Measurements from ENCODE around the gene RAD51B. TPM values are rescaled to one million over a fixed set of nuclear protein-coding genes. Genes with fewer than 3 reads are reported as not detected.

Gene RAD51B
- total and polyA plus RNA-seq, 2 donors (not counting 1 experiment from before 2014, with no cell fraction given): 4.6 to 16.3 TPM

- no peak for DNase-seq (ENCODE audit: low read depth in 2 of 2)
- Histone ChIP-seq H3K4me2 (ENCODE audit: extremely low read depth, insufficient read depth, low read length) (no peak overlapping the region), H3K4me1 (ENCODE audit: control insufficient read depth, extremely low read depth, insufficient read depth, low read length) (peaks cover 15% of the 10 kb centered on the region), H2AFZ (ENCODE audit: low read length) (no peak overlapping the region), H3K4me3 (replicated peaks in 1 of 4; ENCODE audit: control extremely low read depth in 1 of 4, insufficient read depth in 1 of 4, low read depth in 3 of 4, low read length in 4 of 4) (no peak overlapping the region), H3K79me2 (ENCODE audit: control insufficient read depth, insufficient read depth, low read length) (no peaks in the 10 kb centered on the region), H3K27ac (ENCODE audit: insufficient read depth, low read length) (no peak overlapping the region), H3K9me3 (ENCODE audit: control insufficient read depth, insufficient read depth, low read depth, low read length) (no peaks in the 10 kb centered on the region), H4K20me1 (ENCODE audit: control insufficient read depth, extremely low read depth, insufficient read depth, low read length) (no peaks in the 10 kb centered on the region), H3K36me3 (ENCODE audit: control insufficient read depth, insufficient read depth, low read length) (no peaks in the 10 kb centered on the region), H3K9ac (ENCODE audit: insufficient read depth, low read length) (no peak overlapping the region), H3K27me3 (ENCODE audit: control insufficient read depth, insufficient read depth, low read length) (no peaks in the 10 kb centered on the region)
- TF ChIP-seq CTCF (conservative IDR thresholded peaks at IDR 0.05 in 1 of 2, IDR thresholded peaks at IDR 0.05 in 1 of 2; ENCODE audit: low read depth in 1 of 2, low read length in 2 of 2) (no peak), EZH2 (IDR thresholded peaks at IDR 0.05; ENCODE audit: low read length, missing control alignments) (no peak)
Measured at GRCh38 chr14:67938071-67938470, 118.5 kb downstream of the RAD51B start.

DNA sequence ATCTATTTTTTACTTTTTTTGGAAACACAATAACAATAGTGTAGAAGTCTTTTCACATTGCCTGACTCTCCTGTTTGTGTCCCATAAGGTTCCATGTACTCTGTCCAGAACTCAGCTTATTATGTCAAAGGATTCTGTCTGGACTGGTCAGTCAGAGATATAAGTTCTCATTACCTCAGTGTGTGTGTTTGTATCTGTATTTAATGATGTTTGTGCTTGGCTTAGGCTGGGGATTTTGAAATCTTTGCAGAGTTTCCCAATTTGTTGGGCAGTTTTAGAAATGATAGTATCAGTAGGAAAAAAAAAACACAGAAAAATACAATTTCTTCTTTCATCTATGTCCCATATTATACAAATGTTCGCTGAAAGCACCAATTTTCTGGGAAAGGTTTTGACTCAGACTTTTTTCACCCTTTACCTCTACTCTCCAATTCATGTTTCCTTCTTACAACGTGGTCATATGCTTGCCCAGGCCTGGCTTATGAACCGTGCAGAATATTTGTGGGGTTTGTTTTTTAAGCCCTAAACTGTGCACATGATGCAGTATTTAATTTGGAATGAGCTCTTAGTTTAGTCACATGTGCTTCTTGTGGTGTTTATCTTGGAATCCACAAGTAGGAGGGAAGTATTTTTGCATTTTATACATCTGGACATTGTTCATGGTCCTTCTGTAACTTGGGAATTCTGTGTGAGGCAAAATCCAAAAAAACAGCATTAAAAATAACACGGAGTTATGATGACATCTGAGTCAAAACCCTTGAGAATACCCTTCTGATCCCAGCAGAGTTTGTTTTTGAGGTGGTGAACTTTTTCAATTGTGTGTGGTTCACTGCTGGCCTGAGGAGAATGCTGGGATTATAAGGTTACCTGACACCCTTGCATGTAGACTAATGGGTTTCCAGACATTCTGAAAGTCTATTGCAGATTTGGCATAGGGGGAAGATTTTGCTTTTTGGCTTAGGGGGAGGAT lies 121.2 kb downstream of the RAD51B start:
- no peaks in the 10 kb centered on the region for H3K79me2 ChIP-seq (ENCODE audit: control insufficient read depth, insufficient read depth, low read length)
- no peaks in the 10 kb centered on the region for H4K20me1 ChIP-seq (ENCODE audit: control insufficient read depth, extremely low read depth, insufficient read depth, low read length)
- DNase-seq (ENCODE audit: low read depth in 2 of 2): peak; percentile 92 to 95
- peaks cover 18% of the 10 kb centered on the region for H3K4me1 ChIP-seq (ENCODE audit: control insufficient read depth, extremely low read depth, insufficient read depth, low read length)
- H2AFZ ChIP-seq (ENCODE audit: low read length): no peak overlapping the region
- no peaks in the 10 kb centered on the region for H3K36me3 ChIP-seq (ENCODE audit: control insufficient read depth, insufficient read depth, low read length)
- peak overlapping the region; percentile 61 for H3K4me2 ChIP-seq (ENCODE audit: extremely low read depth, insufficient read depth, low read length)
- H3K9ac ChIP-seq (ENCODE audit: insufficient read depth, low read length): no peak overlapping the region
- peak overlapping the region in 1 of 4 experiments; percentile 14 for H3K4me3 ChIP-seq (replicated peaks in 1 of 4; ENCODE audit: control extremely low read depth in 1 of 4, insufficient read depth in 1 of 4, low read depth in 3 of 4, low read length in 4 of 4)
- H3K27me3 ChIP-seq (ENCODE audit: control insufficient read depth, insufficient read depth, low read length): no peaks in the 10 kb centered on the region
- H3K9me3 ChIP-seq (ENCODE audit: control insufficient read depth, insufficient read depth, low read depth, low read length): no peaks in the 10 kb centered on the region
- no peak for TF ChIP-seq CTCF (conservative IDR thresholded peaks at IDR 0.05 in 1 of 2, IDR thresholded peaks at IDR 0.05 in 1 of 2; ENCODE audit: low read depth in 1 of 2, low read length in 2 of 2)
- no peak for TF ChIP-seq EZH2 (IDR thresholded peaks at IDR 0.05; ENCODE audit: low read length, missing control alignments)
- peak overlapping the region; percentile 31 for H3K27ac ChIP-seq (ENCODE audit: insufficient read depth, low read length)

DNA sequence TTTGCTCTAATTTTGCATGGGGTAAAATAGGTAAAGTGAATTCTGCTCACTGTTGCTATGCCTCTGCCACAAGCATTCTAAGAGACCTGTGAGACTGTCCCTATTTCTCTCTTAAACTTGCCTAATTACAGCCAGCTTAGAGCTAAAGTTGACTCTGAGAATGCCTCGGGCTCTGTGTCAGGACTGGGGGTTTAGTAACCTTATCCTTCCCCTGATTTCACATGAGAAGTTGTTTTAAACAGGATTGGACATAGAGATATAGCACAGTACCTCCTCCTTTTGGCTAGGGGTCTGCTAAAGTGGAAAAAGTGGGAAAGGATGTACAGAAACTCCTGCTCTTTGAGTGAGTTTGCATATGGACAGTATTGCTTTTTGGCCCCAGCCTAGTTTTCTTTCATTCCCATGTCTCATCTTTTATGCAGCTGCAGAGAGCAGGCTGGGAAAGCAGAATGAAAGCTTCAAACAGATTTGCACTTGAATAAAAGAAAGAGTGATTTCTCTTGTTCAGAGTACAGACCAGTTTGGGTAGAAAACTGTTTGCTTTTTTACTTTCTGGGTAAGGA lies 122.0 kb downstream of the RAD51B start:
- Histone ChIP-seq H3K27me3 (ENCODE audit: control insufficient read depth, insufficient read depth, low read length) (no peaks in the 10 kb centered on the region), H2AFZ (ENCODE audit: low read length) (no peak overlapping the region), H3K9ac (ENCODE audit: insufficient read depth, low read length) (no peak overlapping the region), H3K4me3 (replicated peaks in 1 of 4; ENCODE audit: control extremely low read depth in 1 of 4, insufficient read depth in 1 of 4, low read depth in 3 of 4, low read length in 4 of 4) (peak overlapping the region in 1 of 4 experiments; percentile 14), H3K4me1 (ENCODE audit: control insufficient read depth, extremely low read depth, insufficient read depth, low read length) (peaks cover 18% of the 10 kb centered on the region), H4K20me1 (ENCODE audit: control insufficient read depth, extremely low read depth, insufficient read depth, low read length) (no peaks in the 10 kb centered on the region), H3K9me3 (ENCODE audit: control insufficient read depth, insufficient read depth, low read depth, low read length) (no peaks in the 10 kb centered on the region), H3K79me2 (ENCODE audit: control insufficient read depth, insufficient read depth, low read length) (no peaks in the 10 kb centered on the region), H3K27ac (ENCODE audit: insufficient read depth, low read length) (peak overlapping the region; percentile 31), H3K36me3 (ENCODE audit: control insufficient read depth, insufficient read depth, low read length) (no peaks in the 10 kb centered on the region), H3K4me2 (ENCODE audit: extremely low read depth, insufficient read depth, low read length) (peak overlapping the region; percentile 61)
- DNase-seq (ENCODE audit: low read depth in 2 of 2): peak; percentile 45 to 49
- no peak for TF ChIP-seq EZH2 (IDR thresholded peaks at IDR 0.05; ENCODE audit: low read length, missing control alignments)
